ENCODE measurements around the gene DNLZ.

- TF ChIP-seq POLR2AphosphoS5 (IDR thresholded peaks at IDR 0.05; ENCODE audit: insufficient read depth, low read depth, low read length) = no peak
- TF ChIP-seq EZH2 (IDR thresholded peaks at IDR 0.05; ENCODE audit: borderline replicate concordance, low read depth, low read length, severe bottlenecking) = no peak
- TF ChIP-seq, protein P1, sequence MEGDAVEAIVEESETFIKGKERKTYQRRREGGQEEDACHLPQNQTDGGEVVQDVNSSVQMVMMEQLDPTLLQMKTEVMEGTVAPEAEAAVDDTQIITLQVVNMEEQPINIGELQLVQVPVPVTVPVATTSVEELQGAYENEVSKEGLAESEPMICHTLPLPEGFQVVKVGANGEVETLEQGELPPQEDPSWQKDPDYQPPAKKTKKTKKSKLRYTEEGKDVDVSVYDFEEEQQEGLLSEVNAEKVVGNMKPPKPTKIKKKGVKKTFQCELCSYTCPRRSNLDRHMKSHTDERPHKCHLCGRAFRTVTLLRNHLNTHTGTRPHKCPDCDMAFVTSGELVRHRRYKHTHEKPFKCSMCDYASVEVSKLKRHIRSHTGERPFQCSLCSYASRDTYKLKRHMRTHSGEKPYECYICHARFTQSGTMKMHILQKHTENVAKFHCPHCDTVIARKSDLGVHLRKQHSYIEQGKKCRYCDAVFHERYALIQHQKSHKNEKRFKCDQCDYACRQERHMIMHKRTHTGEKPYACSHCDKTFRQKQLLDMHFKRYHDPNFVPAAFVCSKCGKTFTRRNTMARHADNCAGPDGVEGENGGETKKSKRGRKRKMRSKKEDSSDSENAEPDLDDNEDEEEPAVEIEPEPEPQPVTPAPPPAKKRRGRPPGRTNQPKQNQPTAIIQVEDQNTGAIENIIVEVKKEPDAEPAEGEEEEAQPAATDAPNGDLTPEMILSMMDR (IDR thresholded peaks at IDR 0.05; ENCODE audit: extremely low read depth in 1 of 2, insufficient read depth in 1 of 2, low read depth in 1 of 2, low read length in 2 of 2) = no peak
- TF ChIP-seq POLR2A (IDR thresholded peaks at IDR 0.05; ENCODE audit: low read depth, low read length) = no peak
- no peak for TF ChIP-seq JUN (IDR thresholded peaks at IDR 0.05; ENCODE audit: borderline replicate concordance, insufficient read depth, insufficient read length, low read depth)
These were observed 51.6 kb downstream of the DNLZ start for GRCh38 chr9:136312009-136312375.

All from endothelial cell of umbilical vein (primary cell).